Adipocyte (in vitro differentiated cells): ENCODE data around the gene RANGAP1.
A peak's percentile ranks its signal among the peaks of the same experiment; 100 is the strongest.

Experiments used
- DNase-seq: peaks from one replicate; pipeline ENCODE4 v3.0.0-alpha.2; 2015; ENCODE audit warnings: low read depth
- H3K27me3 ChIP-seq: replicated peaks from 2 replicates; pipeline ENCODE4 v1.7.0; 2013; ENCODE audit warnings: mild to moderate bottlenecking, low read length, moderate library complexity; ENCODE audit not compliant: control insufficient read depth, insufficient read depth
- H3K36me3 ChIP-seq: 2 replicates; pipeline ENCODE4 v1.7.0; 2013; ENCODE audit warnings: low read length, mild to moderate bottlenecking, moderate library complexity; ENCODE audit not compliant: control insufficient read depth, insufficient read depth, severe bottlenecking
- H3K4me1 ChIP-seq: 2 replicates; pipeline ENCODE4 v1.7.0; 2013; ENCODE audit warnings: mild to moderate bottlenecking, low read length, moderate library complexity; ENCODE audit not compliant: control insufficient read depth, insufficient read depth
- H3K4me3 ChIP-seq: 2 replicates; pipeline ENCODE4 v1.7.0; 2013; ENCODE audit warnings: mild to moderate bottlenecking, low read length, moderate library complexity
- H3K9ac ChIP-seq: 2 replicates; pipeline ENCODE4 v1.7.0; 2013; ENCODE audit warnings: mild to moderate bottlenecking, low read length, moderate library complexity
- H3K9me3 ChIP-seq: 2 replicates; pipeline ENCODE4 v1.7.0; 2013; ENCODE audit warnings: mild to moderate bottlenecking, low read length, moderate library complexity; ENCODE audit not compliant: control insufficient read depth

The RANGAP1 gene

DNA sequence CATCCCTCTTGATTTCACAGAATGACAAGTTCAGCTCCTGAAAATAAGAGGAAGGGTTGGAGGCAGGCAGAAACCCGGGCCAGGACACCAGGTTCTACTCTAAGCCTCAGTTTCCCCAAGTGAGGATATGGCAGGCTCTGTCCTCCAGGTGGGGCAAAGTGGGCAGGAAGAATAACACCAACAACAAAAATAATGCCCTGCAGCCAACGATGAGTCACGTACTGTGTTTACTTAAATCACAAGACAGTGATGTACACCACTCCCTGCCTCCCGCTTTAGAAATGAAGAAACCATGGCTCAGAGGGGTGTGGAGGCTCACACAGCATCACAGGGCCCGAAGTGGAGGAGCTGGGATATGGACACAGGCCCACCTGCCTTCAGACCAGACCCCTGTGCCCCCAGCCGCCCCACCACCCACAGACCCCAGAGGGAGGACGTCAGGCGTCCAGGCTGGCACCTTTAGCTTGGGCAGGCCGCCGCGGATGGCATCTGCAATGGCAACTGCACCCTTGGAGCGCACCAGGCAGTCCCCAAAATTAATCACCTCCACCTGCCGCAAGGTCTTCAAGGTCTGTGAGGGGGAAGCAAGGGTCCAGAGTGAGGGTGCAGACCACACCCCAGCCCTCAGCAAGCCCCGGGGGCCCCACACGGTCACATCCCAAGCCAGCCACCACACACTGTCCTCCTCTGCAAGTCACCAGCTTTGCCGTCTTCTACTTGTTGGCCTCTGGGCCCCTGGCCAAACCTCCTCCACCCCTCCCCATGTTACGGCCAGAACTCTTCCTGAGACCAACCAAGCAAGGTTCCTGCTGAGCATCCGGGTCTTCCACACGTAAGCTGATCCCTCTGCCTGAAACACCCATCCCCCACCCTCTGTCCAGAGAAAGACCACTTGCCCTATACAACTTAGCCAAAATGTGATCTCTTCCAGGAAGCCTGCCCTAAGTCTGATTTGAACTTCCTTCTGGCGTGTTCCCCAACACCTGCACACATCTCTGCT lies 29.4 kb downstream of the RANGAP1 start:
- Histone ChIP-seq H3K9ac (no peak overlapping the region), H3K36me3 (peaks cover 88% of the 10 kb centered on the region), H3K27me3 (no peaks in the 10 kb centered on the region), H3K9me3 (no peaks in the 10 kb centered on the region), H3K4me1 (peaks cover 3% of the 10 kb centered on the region), H3K4me3 (no peak overlapping the region)
- peak; percentile 75 for DNase-seq

DNA sequence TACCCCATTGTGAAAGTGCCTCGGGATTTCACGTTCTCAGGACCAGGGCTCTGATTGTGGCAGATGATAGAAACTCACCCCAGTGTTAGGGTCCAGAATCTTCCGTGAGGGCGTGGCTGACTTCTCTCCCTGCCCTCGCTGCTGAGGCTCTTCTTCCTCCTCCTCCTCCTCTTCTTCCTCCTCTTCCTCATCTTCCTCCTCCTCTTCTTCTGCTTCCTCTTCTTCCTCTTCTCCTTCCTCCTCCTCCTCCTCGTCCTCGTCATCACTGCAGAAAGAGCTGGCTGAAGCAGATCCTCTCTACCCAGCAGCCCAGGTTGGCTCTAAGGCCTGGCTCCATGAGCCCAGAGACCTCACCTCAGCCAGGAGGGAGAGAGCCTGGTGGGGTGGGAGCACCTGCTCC lies 31.8 kb downstream of the RANGAP1 start:
- Histone ChIP-seq H3K4me3 (no peak overlapping the region), H3K4me1 (peaks cover 3% of the 10 kb centered on the region), H3K9ac (no peak overlapping the region), H3K36me3 (peaks cover 90% of the 10 kb centered on the region), H3K27me3 (no peaks in the 10 kb centered on the region), H3K9me3 (no peaks in the 10 kb centered on the region)
- DNase-seq = no peak

DNA sequence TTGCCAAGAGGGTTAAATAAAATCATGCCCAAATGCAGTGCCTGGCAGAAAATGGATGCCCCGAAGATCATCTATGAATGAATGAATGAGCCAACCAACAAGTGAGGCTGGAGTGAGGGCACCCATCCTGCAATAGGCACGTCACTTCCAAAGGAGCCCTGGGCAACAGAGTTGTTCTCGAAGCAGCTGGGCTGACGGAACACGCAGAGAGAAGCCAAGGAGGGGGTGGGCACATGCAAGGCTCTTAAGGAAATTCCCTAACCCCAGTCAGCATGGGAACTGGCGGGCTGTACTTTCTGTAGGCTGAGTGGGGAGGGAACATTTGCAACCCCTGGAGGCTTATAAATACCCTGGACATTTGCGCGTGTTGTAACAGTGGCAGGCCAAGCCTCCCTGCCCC lies 33.6 kb downstream of the RANGAP1 start:
- Histone ChIP-seq H3K9ac (no peak overlapping the region), H3K4me1 (peaks cover 16% of the 10 kb centered on the region), H3K27me3 (no peaks in the 10 kb centered on the region), H3K9me3 (no peaks in the 10 kb centered on the region), H3K4me3 (no peak overlapping the region), H3K36me3 (peaks cover 88% of the 10 kb centered on the region)
- no peak for DNase-seq

- H3K27me3 ChIP-seq = no peaks in the 10 kb centered on the region
- H3K36me3 ChIP-seq = peaks cover 85% of the 10 kb centered on the region
- H3K9me3 ChIP-seq = no peaks in the 10 kb centered on the region
- H3K9ac ChIP-seq = no peak overlapping the region
- no peak overlapping the region for H3K4me3 ChIP-seq
- peaks cover 15% of the 10 kb centered on the region for H3K4me1 ChIP-seq
- no peak for DNase-seq
Observed at GRCh38 chr22:41250127-41250526, 35.9 kb downstream of the RANGAP1 start.

DNA sequence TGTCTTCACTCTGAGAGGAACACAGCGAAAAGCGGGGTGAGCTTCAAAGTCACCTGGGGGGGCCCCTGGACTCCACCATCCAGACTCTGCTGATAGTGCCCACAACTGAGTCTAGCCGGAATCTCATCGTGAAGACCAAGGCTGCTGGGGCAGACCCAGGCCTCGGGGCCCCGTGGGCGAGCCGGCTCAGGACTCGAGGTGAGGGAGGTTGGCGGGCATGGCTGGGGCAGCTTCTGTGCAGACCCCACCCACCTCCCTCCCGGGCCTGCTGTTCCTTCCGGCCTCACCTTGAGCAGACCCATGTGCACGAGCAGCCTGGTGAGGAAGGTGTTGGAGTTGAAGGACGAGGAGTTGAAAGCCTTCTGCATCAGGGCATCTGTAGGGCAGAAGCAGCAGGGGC lies 36.5 kb downstream of the RANGAP1 start:
- H3K27me3 ChIP-seq = no peaks in the 10 kb centered on the region
- H3K36me3 ChIP-seq = peaks cover 85% of the 10 kb centered on the region
- H3K4me3 ChIP-seq = no peak overlapping the region

DNA sequence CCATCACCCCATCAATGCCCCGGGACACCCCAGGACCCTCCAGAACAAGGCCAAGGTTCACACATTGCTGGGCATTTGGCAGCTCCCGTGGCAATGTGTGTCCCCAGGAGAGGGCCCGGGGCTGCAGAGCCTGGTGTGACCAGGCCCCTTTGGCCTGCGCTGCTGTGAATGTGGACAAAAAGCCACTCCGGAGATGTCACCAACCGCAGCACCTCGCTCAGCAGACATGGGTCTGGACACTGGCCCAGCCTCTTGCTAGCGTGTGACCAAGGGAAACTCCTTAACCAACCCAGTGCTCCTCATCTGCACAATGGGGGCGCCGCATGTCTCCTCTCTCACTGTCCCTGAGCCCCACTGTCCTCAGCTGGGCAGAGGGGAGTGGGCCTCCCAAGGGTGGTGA lies 37.2 kb downstream of the RANGAP1 start:
- peaks cover 79% of the 10 kb centered on the region for H3K36me3 ChIP-seq

More for the DNA sequence above, 36.5 kb downstream of the RANGAP1 start:
- Histone ChIP-seq H3K9ac (no peak overlapping the region), H3K9me3 (no peaks in the 10 kb centered on the region), H3K4me1 (peaks cover 15% of the 10 kb centered on the region)
- DNase-seq = no peak

GRCh38 chr22:41248314-41248713 lies 37.7 kb downstream of the RANGAP1 start:
- Histone ChIP-seq H3K4me3 (no peak overlapping the region), H3K36me3 (peaks cover 75% of the 10 kb centered on the region), H3K9ac (no peak overlapping the region), H3K27me3 (no peaks in the 10 kb centered on the region), H3K9me3 (no peaks in the 10 kb centered on the region), H3K4me1 (peaks cover 15% of the 10 kb centered on the region)
- no peak for DNase-seq

More for the DNA sequence above, 37.2 kb downstream of the RANGAP1 start:
- Histone ChIP-seq H3K9me3 (no peaks in the 10 kb centered on the region), H3K4me1 (peaks cover 15% of the 10 kb centered on the region), H3K9ac (no peak overlapping the region), H3K4me3 (no peak overlapping the region), H3K27me3 (no peaks in the 10 kb centered on the region)
- no peak for DNase-seq

DNA sequence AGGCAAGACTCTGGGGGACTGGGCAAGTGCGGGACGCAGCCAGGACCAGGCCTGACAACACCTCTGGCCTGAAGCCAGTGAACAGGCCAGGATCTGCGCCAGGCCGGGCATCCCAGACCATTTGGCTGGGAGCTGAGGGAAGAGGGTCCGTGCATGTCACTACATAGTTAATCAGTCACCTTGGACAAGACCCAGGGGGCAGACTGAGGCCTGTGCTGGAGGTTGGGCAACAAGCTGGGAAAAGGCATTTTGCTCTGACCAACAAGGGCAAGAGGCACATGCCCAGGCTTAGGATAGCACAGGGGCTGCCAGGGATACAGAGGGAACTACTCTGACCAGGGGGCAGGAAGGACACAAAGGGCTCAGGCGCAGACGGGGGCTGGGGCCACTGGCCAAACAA lies 38.3 kb downstream of the RANGAP1 start:
- Histone ChIP-seq H3K9me3 (no peaks in the 10 kb centered on the region), H3K9ac (no peak overlapping the region), H3K4me1 (peaks cover 15% of the 10 kb centered on the region), H3K27me3 (no peaks in the 10 kb centered on the region), H3K4me3 (no peak overlapping the region), H3K36me3 (peaks cover 69% of the 10 kb centered on the region)
- DNase-seq = no peak

DNA sequence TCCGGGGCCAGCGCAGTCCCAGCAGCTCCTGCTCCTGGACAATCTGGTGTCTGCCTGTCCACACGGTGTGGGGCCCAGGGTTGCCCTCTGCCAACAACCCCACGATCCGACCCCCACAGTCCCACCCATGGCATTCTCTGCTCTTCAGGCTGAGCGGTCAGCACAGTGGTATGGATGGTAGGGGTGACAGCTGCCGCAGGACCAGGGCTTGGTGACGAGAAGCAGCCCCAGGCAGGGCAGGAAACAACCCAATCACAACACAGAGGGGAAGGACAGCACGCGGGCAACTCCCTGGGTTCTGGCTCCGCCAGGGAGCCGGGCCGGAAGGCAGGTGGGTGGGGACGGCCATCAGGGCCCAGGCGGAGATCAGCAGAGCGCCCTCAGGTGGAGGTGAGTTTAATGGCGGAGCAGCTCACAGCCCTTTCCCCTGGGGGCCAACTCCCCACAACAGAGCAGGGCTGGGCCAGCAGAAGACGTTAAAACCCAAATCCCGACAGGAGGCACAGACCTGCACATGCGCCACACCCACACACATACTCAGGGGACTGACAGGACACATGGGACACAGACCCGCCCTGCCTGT lies 40.0 kb downstream of the RANGAP1 start:
- peaks cover 55% of the 10 kb centered on the region for H3K36me3 ChIP-seq
- H3K4me3 ChIP-seq = no peak overlapping the region
- peaks cover 15% of the 10 kb centered on the region for H3K4me1 ChIP-seq
- H3K27me3 ChIP-seq = no peaks in the 10 kb centered on the region
- no peak for DNase-seq
- H3K9me3 ChIP-seq = no peaks in the 10 kb centered on the region
- no peak overlapping the region for H3K9ac ChIP-seq

GRCh38 chr22:41243361-41243760 lies 42.6 kb downstream of the RANGAP1 start:
- Histone ChIP-seq H3K9me3 (no peaks in the 10 kb centered on the region), H3K27me3 (peaks cover 4% of the 10 kb centered on the region), H3K9ac (no peak overlapping the region), H3K4me1 (peaks cover 9% of the 10 kb centered on the region), H3K36me3 (peaks cover 28% of the 10 kb centered on the region), H3K4me3 (no peak overlapping the region)
- no peak for DNase-seq

DNA sequence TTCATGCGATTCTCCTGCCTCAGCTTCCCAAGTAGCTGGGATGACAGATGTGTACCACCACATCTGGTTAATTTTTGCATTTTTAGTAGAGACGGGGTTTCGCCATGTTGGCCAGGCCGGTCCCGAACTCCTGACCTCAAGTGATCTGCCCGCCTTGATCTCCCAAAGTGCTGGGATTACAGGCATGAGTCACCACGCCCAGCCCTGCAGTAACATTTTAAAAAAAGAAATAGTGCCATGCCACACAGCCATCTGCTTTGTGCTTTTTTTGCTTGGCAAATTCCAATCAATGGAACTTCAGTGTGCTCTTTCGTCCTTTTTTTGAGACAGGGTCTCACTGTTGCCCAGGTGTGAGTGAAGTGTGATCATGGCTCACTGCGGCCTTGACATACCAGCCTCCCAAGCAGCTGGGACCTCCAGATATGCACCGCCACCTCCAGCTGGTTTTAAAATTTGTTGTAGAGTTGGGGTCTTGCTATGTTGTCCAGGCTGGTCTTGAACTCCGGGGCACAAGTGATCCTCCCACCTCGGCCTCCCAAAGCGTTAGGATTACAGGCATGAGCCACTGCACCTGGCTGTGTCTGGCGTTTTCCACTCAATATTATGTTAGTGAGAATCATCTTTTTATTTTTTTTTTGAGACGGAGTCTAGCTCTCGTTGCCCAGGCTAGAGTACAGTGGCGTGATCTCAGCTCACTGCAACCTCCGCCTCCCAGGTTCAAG lies 43.4 kb downstream of the RANGAP1 start:
- peak; percentile 15 for DNase-seq
- no peaks in the 10 kb centered on the region for H3K9me3 ChIP-seq
- no peak overlapping the region for H3K9ac ChIP-seq
- peaks cover 4% of the 10 kb centered on the region for H3K27me3 ChIP-seq
- H3K4me3 ChIP-seq = no peak overlapping the region
- H3K4me1 ChIP-seq = peaks cover 5% of the 10 kb centered on the region
- peaks cover 22% of the 10 kb centered on the region for H3K36me3 ChIP-seq
